Activated naive CD4-positive, alpha-beta T cell treated with anti-CD3 and anti-CD28 coated beads, Interleukin-2, amount 50 U/mL, for 16 hours (primary cell): Measurements from ENCODE around the gene RPUSD1.

Experiments used
- DNase-seq: peaks from one replicate; pipeline ENCODE4 v3.0.0-alpha.2; 2020

Gene RPUSD1

GRCh38 chr16:741986-742629 lies 46.1 kb downstream of the RPUSD1 start:
- DNase-seq, result no peak

DNA sequence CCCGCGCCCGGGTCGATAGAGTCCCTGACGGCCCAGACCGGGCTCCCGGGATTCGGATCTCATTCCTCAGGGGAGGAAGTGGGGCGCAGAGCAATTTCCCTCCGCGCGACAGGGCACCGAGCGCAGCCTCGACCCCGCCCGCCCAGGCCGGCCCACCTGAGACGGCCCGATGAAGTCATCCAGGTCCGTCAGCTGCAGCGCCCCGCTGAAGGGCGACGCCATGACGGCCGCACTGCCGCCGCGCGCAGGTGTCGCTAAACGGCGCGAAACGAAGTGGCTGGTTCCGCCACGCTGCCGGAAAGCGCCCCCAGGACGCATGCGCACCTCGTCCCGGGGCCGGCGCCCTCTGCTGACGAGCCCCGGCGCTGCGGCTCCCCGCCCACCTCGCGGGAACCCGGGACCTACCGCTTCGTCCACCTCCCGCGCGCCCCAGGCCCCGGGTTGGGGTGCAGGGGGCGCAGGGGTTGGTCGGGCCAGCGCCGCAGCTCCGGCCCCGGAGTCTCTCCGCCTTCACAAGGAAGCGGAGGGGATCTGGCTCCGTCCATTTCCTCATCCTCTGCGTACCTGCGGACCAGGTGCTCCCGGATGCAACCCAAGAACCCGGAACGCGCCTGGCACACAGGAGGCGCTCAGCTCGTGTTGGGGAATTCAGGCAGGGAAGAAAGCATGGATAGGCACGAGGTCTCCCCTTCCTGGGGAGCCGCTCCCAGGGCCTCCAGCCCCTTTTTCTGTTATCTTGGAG lies 47.2 kb downstream of the RPUSD1 start, which contains the start of gene CIAO3:
CIAO3 (minus strand) TSS at position 234 of the 742 bp plus-strand sequence; CDS start at position 222, 12 bp downstream.
- DNase-seq, result peak; percentile 88

- DNase-seq, result no peak
Measured at GRCh38 chr16:740459-740763, 47.8 kb downstream of the RPUSD1 start.

DNA sequence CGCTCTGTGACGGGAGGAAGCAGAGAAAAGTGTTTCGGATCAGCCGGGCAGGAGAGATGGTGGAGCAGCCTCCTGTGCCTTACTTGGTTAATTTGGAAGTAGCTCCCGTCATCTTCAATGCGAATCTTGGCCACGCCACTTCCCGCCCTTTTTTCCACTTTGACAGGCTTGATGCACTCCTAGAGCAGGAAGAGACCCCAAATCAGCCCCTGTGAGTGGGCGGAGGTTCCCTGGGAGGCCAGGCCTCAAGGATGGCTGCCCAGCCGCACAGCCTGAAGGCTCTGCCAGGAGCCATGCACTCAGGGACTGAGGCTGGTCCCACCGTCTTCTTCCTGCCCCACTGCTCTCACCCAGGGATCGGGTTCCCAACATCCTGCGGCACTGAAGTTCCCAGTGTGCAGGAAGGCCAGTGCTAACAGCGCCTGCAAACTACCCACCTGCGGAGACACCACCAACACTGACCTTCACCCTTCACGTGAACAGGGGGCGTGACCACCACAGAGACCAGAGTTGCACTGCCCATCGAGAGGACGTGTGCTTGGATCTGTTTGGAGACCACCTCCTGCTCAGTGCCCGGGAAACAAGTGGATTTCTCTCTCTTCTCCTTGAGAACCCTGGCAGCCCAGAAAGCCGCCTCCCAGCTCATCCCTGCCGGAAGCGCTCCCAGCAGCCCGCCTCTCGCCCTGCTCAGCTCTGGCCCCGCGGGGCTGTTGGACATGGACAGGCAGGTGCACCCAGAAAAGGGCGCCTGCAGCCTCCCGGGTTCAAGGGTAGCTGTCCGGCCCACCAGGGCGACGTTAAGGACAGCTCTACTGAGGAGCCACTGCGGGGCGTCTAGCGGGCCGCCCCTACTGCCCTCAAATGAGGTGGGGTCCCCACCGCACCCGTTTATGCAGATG lies 48.4 kb downstream of the RPUSD1 start:
- DNase-seq, result no peak

- no peak for DNase-seq
Measured at GRCh38 chr16:736936-737481, 51.2 kb downstream of the RPUSD1 start.

DNA sequence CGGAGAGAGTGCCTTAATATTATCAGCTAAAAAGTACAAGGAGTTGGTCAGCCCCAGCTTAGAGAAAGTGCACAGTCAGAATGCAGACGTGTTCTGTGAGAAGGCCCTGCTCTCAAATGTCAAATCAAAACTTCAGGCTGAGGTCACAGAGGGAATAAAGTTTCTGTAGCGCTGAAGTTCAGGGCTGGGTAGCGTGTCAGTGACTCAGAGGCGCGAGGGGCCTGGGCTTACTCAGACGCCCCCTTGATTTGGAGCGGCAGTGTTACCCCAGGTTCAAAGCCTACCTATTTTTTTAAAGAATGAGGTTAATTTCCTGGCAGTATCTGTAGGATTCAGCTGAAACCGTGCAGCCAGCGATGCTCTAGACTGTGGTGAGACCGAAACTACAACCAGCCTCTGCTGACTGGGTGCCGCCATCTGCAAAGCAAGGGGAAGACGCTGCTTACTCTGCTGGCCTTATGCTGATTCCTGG lies 52.2 kb downstream of the RPUSD1 start:
- DNase-seq, result peak; percentile 27

DNA sequence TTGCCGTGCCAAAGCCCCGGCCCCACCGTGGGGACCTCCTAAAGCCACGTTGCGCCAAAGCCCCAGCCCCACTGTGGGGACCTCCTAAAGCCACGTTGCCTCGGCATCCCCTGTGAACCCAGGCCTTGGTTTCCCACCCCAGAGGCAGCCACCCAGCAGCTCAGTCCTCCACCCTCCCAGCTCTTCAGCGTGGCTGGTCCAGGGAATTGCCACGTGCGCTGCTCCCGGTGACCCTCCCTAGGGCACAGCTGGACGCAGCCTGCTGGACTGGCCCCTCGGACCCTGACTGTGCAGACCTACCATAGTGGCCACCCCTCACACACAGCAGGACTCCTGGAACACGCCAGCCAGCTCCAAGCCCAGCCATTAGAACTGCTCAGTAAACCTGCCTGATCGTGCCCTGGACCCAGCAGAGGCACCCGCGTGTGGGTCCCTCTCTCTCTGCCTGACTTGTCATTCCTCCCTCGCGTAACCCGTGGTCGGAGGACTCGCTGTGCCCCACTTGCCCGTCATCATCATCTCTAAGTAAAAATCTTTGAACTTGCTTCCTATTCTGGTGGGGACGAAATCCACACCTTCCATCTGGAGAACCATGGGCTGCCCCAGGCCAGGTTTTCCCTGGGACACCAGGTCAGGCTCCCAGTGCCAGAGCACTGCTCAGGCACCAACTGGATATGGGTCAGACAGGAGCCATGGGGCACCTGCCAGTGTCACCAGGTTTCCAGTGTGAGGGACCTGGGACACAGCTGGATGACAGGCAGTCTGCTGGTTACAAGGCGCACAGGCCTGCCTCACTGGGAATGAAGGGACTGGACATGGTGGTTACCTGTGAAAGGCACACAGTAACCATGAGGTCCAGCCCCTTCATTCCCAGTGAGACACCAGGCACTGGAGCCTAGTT lies 53.0 kb downstream of the RPUSD1 start:
- no peak for DNase-seq
